Measurements from ENCODE around the gene MLANA.

- TF ChIP-seq, protein P1, sequence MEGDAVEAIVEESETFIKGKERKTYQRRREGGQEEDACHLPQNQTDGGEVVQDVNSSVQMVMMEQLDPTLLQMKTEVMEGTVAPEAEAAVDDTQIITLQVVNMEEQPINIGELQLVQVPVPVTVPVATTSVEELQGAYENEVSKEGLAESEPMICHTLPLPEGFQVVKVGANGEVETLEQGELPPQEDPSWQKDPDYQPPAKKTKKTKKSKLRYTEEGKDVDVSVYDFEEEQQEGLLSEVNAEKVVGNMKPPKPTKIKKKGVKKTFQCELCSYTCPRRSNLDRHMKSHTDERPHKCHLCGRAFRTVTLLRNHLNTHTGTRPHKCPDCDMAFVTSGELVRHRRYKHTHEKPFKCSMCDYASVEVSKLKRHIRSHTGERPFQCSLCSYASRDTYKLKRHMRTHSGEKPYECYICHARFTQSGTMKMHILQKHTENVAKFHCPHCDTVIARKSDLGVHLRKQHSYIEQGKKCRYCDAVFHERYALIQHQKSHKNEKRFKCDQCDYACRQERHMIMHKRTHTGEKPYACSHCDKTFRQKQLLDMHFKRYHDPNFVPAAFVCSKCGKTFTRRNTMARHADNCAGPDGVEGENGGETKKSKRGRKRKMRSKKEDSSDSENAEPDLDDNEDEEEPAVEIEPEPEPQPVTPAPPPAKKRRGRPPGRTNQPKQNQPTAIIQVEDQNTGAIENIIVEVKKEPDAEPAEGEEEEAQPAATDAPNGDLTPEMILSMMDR (IDR thresholded peaks at IDR 0.05; ENCODE audit: low read depth, low read length), result no peak
- TF ChIP-seq EZH2phosphoT487 (IDR thresholded peaks at IDR 0.05; ENCODE audit: low read depth), result no peak
These were observed 31.9 kb upstream of the MLANA start for GRCh38 chr9:5858833-5859232.

All from OCI-LY3 (cell line).